ENCODE results near the gene NBPF10. TPM values are rescaled to one million over a fixed set of nuclear protein-coding genes. Genes with fewer than 3 reads are reported as not detected.
"Not testable (repeated sequence)": the region's sequence is repeated elsewhere in the genome, so short reads cannot be mapped to it uniquely, and the experiment has no call there.

Gene NBPF10, protein sequence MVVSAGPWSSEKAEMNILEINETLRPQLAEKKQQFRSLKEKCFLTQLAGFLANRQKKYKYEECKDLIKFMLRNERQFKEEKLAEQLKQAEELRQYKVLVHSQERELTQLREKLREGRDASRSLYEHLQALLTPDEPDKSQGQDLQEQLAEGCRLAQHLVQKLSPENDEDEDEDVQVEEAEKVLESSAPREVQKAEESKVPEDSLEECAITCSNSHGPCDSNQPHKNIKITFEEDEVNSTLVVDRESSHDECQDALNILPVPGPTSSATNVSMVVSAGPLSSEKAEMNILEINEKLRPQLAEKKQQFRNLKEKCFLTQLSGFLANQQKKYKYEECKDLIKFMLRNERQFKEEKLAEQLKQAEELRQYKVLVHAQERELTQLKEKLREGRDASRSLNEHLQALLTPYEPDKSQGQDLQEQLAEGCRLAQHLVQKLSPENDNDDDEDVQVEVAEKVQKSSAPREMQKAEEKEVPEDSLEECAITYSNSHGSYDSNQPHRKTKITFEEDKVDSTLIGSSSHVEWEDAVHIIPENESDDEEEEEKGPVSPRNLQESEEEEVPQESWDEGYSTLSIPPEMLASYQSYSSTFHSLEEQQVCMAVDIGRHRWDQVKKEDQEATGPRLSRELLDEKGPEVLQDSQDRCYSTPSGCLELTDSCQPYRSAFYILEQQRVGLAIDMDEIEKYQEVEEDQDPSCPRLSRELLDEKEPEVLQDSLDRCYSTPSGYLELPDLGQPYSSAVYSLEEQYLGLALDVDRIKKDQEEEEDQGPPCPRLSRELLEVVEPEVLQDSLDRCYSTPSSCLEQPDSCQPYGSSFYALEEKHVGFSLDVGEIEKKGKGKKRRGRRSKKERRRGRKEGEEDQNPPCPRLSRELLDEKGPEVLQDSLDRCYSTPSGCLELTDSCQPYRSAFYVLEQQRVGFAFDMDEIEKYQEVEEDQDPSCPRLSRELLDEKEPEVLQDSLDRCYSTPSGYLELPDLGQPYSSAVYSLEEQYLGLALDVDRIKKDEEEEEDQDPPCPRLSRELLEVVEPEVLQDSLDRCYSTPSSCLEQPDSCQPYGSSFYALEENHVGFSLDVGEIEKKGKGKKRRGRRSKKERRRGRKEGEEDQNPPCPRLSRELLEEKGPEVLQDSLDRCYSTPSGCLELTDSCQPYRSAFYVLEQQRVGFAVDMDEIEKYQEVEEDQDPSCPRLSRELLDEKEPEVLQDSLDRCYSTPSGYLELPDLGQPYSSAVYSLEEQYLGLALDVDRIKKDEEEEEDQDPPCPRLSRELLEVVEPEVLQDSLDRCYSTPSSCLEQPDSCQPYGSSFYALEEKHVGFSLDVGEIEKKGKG (N-terminal part only)
- 0.51 and 0.89 TPM in 2 replicates for total RNA-seq

DNA sequence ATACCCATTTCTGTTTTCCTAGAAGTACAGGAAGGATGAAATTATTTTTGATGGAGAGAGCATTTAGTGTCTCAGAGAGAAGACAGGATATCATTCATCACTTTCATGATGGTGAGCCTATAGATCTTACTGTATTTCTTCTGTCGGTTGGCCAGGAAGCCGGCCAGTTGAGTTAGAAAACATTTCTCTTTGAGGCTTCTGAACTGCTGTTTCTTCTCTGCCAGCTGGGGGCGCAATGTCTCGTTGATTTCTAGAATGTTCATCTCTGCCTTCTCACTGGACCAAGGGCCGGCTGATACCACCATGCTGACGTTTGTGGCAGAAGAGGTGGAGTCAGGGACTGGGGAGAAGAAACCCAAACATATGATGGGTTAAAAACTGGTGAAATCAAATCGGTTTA, at the start of gene NBPF10:
Gene NBPF10 (minus strand): TSS at position 340 of the 400 bp plus-strand sequence. CDS start 35 bp downstream, at position 305.
- DNase-seq (ENCODE audit: low read depth in 2 of 2), result not testable (repeated sequence)

DNA sequence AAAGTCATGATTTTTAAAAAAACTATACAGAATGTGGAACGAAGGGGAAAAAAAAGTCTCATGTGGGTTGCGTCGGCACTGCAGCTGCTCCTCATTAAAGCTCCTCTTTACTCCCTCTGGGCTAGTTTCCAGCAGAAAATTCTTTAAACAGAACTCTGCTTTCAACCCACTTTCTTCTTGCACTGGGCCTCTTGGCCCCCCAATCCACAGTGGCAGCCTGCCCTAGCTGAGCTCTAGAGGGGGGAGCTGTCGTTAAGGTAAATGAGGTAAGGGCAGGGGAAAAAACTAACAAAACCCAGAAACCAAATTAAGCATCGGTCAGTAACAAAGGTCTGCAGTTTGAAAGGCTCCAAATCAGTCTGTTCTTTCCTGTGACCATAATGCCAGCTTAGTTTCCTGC, 29.9 kb upstream of the NBPF10 start:
- not testable (repeated sequence) for DNase-seq (ENCODE audit: low read depth in 2 of 2)

DNA sequence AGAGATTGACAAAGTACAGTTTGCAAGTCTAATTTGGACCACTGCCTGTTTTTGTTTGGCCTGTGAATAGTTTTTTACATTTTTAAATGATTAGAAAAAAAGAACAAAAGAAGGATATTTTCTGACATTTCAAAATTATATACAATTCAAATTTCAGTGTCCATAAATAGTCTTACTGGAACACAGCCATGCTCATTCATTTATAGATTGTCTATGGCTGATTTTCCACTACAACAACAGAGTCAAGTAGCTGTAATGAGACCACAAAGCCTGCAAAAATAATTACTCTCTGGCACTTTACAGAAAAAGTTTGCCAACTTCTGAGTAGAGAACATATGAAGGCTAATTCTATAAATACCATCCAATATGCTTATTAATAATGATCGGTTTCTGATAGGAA, 23.1 kb upstream of the NBPF10 start:
- DNase-seq (ENCODE audit: low read depth in 2 of 2), result not testable (repeated sequence)

DNA sequence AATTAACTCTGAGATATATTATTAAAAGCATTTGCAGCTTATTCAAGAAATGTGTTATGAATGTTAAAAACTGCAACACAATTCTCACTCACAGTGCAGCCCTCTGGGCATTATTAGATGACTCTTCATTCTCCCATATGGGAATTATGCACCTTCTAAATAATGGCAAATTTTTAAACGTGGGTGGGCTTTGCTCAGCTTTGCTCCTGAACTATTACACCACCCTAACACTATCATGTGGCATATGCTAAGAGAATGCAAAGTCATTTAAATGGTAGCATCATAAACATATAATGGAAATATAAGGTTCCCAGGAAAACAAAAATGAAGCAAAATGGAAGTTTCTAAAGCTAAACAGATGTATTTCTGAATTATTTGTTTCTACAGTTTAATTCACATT, 22.7 kb upstream of the NBPF10 start:
- DNase-seq (ENCODE audit: low read depth in 2 of 2), result not testable (repeated sequence)

Other genes starting within 250 kb of the NBPF10 start
- gene ITGA10, start 234.8 kb downstream of the NBPF10 start, total RNA-seq, result 1.6 and 4.9 TPM in 2 replicates
- 27.5 and 32.1 TPM in 2 replicates for gene PEX11B, start 226.1 kb downstream of the NBPF10 start, total RNA-seq
- 60.6 and 82.2 TPM in 2 replicates for gene RBM8A, start 217.3 kb downstream of the NBPF10 start, total RNA-seq
- 21.1 and 26.0 TPM in 2 replicates for gene LIX1L, start 186.8 kb downstream of the NBPF10 start, total RNA-seq
- under 0.01 TPM in 2 replicates for gene ANKRD34A, start 180.2 kb downstream of the NBPF10 start, total RNA-seq
- gene POLR3GL, start 180.1 kb downstream of the NBPF10 start, total RNA-seq, result 12.4 and 12.6 TPM in 2 replicates
- gene TXNIP, start 148.2 kb downstream of the NBPF10 start, total RNA-seq, result 47.5 and 53.2 TPM in 2 replicates
- gene HJV, start 123.1 kb downstream of the NBPF10 start, total RNA-seq, result not detected in 2 replicates
- gene NOTCH2NLA, start 84.2 kb upstream of the NBPF10 start, total RNA-seq, result 9.6 and 20.9 TPM in 2 replicates